Measurements from ENCODE around the gene ZNF433. TPM values are rescaled to one million over a fixed set of nuclear protein-coding genes. Genes with fewer than 3 reads are reported as not detected.

Gene ZNF433
- total and polyA plus RNA-seq, 10 of the 15 experiments (the other 5 are each of a cell fraction or from before 2014, with no cell fraction given) = 0.79 to 2.9 (median 1.7) TPM

DNA sequence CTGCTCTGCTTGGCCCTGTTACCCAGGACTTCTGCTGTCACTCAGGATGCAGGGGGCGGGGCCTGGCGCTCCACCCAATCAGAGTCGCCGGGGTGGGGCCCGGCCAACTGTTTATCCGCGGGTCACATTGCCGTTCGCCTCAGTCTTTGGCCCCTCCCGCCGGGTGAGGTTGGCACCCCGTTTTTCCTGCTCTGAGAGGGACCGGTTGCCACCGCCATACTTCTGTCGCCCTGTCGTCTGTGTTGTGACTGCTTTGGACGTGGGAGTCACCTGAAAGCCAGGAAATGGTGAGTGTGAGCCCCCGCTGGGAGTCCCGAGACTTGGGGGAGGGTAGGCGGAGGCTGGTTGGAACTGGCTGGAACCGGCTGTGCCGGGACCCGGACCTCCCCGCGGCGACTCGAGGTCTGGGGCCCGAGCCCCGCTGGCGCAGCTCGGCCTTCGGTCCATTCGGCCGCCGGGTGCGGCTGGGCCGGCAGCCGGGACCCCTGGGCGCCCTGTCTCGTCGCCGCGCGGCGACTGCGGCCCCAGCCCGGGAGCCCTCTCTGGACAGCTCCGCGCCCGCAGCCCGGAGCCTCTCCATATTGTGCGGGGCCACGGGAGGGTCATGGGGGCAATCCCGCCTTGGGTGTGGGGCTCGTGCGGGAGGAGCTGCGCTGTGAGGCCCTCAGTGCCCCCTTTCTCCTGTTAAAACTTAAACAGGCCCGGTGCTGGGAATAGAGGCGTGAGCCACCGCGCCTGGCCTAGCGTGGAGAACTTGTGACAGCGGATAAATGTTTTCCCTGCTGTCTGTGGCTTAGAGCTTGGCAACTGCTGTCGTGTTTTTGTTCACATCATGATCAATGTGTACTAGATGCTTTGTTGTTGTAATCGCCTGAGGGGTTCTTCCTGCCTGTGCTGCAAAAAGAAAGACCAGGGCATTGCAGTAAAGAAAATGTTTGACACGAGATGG is 29.4 kb upstream of the ZNF433 start, which contains the start of gene ZNF844 (continued):
- TF ChIP-seq YY1 (IDR thresholded peaks at IDR 0.05; ENCODE audit: low read depth, low read length) = peak; percentile 55; the same call in 1 of the 2 replicates
- TF ChIP-seq BMI1 (IDR thresholded peaks at IDR 0.05; ENCODE audit: borderline replicate concordance) = no peak

DNA sequence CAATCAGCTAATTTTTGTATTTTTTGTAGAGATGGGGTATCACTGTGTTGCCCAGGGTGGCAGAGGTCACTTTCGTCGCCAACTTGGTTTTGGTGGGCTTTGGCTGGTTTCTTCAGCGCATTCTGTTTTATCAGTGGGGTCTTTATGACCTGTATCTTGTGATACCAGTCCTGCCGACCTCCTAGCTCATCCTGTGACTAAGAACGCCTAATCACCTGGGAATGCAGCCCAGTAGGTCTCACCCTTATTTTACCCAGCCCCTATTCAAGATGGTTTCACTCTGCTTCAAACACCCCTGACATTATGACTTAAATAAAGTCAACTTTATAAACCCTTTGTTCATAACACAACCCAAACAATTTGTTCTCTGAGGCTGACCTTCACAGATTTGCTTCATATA is 20.3 kb upstream of the ZNF433 start:
- in situ Hi-C loops (cut with MboI) (loop anchor here (5.0 kb wide), 1 partner anchor 87 kb away; the partner anchor contains the start of gene ZNF20), intact Hi-C loops (cut with micrococcal nuclease; ENCODE audit: unreplicated experiment) (no loop called here)
- Histone ChIP-seq H3K9ac (ENCODE audit: control insufficient read depth, insufficient read depth, low read length) (no peak overlapping the region), H3K36me3 (ENCODE audit: control insufficient read depth in 2 of 2, insufficient read depth in 2 of 2, low read length in 1 of 2) (no peaks in the 10 kb centered on the region), H3K79me2 (ENCODE audit: control insufficient read depth, insufficient read depth, low read length) (peaks cover 1% of the 10 kb centered on the region; the same call in 1 of the 2 replicates), H3K27ac (ENCODE audit: control insufficient read depth, insufficient read depth) (no peak overlapping the region), H2AFZ (ENCODE audit: control insufficient read depth, low read depth, low read length) (no peak overlapping the region), H3K9me3 (replicated peaks; ENCODE audit: control insufficient read depth, insufficient read depth, low read length) (no peaks in the 10 kb centered on the region; the same call in 1 of the 3 replicates), H3K27me3 (replicated peaks in 1 of 2; ENCODE audit: control insufficient read depth in 2 of 2, insufficient read depth in 2 of 2, low read length in 1 of 2) (no peaks in the 10 kb centered on the region), H4K20me1 (ENCODE audit: control insufficient read depth, insufficient read depth) (no peaks in the 10 kb centered on the region), H3K4me1 (ENCODE audit: control insufficient read depth, insufficient read depth, low read length) (no peaks in the 10 kb centered on the region), H3K4me2 (ENCODE audit: control insufficient read depth, insufficient read depth) (no peak overlapping the region), H3K4me3 (no peak overlapping the region)
- no peak for DNase-seq (ENCODE audit: low read depth, low spot score)
- RAD21 ChIA-PET (ENCODE audit: unreplicated experiment) = interaction anchor here (0.8 to 1.2 kb wide), 4 partner anchors 84 to 133 kb away, joined by 3 read pairs; partner anchors contain the start of gene ZNF20
- no peak for FAIRE-seq
- TF ChIP-seq RB1 (IDR thresholded peaks at IDR 0.05; ENCODE audit: borderline replicate concordance) (no peak), MTA3 (IDR thresholded peaks at IDR 0.05; ENCODE audit: borderline replicate concordance, low read length) (no peak), MTA2 (IDR thresholded peaks at IDR 0.05; ENCODE audit: low read depth) (no peak), SMARCA5 (IDR thresholded peaks at IDR 0.05) (no peak), PML (IDR thresholded peaks at IDR 0.05; ENCODE audit: low read length) (no peak)
- TF ChIP-seq, protein P1, sequence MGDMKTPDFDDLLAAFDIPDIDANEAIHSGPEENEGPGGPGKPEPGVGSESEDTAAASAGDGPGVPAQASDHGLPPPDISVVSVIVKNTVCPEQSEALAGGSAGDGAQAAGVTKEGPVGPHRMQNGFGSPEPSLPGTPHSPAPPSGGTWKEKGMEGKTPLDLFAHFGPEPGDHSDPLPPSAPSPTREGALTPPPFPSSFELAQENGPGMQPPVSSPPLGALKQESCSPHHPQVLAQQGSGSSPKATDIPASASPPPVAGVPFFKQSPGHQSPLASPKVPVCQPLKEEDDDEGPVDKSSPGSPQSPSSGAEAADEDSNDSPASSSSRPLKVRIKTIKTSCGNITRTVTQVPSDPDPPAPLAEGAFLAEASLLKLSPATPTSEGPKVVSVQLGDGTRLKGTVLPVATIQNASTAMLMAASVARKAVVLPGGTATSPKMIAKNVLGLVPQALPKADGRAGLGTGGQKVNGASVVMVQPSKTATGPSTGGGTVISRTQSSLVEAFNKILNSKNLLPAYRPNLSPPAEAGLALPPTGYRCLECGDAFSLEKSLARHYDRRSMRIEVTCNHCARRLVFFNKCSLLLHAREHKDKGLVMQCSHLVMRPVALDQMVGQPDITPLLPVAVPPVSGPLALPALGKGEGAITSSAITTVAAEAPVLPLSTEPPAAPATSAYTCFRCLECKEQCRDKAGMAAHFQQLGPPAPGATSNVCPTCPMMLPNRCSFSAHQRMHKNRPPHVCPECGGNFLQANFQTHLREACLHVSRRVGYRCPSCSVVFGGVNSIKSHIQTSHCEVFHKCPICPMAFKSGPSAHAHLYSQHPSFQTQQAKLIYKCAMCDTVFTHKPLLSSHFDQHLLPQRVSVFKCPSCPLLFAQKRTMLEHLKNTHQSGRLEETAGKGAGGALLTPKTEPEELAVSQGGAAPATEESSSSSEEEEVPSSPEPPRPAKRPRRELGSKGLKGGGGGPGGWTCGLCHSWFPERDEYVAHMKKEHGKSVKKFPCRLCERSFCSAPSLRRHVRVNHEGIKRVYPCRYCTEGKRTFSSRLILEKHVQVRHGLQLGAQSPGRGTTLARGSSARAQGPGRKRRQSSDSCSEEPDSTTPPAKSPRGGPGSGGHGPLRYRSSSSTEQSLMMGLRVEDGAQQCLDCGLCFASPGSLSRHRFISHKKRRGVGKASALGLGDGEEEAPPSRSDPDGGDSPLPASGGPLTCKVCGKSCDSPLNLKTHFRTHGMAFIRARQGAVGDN (IDR thresholded peaks at IDR 0.05) = no peak
- no TSS peak for BruUV-seq (replicated peaks)
- ATAC-seq = no peak
- WGBS (ENCODE audit: insufficient coverage, insufficient replicate concordance, low lambda C conversion rate, missing lambda C conversion rate) = 38% methylated on average over 5 of the region's 5 CpGs
- SMC1A ChIA-PET (ENCODE audit: uncharacterized antibody, unreplicated experiment) = interaction anchor here (1.0 to 3.8 kb wide), 2 partner anchors 68 to 132 kb away, joined by 3 to 15 read pairs; partner anchors contain the start of gene ZNF700
- POLR2A ChIA-PET = no interaction called here
- CTCF ChIA-PET = interaction anchor here (0.6 to 7.3 kb wide), 9 partner anchors 20 to 470 kb away, joined by 3 to 44 read pairs (median 5); partner anchors contain the start of gene ZNF700

All from GM12878 (cell line).